NCI-H2227 (cell line): Measurements from ENCODE around the gene TGFBR3.

ENCODE experiments used
- DNase-seq: peaks from one replicate; lab custom pipeline; 2025; ENCODE audit not compliant: unreplicated experiment; lab: John Stamatoyannopoulos, UW

Gene TGFBR3

DNA sequence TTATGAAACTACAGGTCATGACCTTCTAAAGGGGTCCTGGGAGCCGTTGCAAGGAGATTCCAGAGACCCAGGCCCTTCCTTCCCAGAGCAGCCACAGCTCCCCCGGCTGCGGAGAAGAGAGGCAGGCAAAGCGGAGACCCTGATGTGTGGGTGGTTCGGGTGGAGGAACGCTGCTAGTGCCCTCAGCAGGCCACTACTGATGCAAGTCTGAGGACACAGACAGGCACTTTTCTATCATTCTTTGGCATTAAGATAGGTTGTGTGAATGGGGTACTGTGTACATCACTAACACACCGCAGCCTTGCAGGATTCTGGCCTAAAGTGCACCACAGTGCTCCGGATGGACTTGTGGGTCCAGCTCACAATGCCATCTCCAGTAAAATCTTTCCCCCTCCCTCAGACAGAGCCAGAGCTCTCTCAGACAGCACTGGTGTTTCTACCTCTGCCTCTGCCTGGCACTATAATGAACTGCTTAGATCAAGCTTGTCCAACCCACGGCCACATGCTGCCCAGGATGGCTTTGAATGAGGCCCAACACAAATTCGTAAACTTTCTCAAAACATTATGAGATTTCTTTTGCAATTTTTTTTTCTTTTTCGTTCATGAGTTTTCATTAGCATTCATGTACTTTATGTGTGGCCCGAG, 121.4 kb downstream of the TGFBR3 start:
- no peak for DNase-seq

DNA sequence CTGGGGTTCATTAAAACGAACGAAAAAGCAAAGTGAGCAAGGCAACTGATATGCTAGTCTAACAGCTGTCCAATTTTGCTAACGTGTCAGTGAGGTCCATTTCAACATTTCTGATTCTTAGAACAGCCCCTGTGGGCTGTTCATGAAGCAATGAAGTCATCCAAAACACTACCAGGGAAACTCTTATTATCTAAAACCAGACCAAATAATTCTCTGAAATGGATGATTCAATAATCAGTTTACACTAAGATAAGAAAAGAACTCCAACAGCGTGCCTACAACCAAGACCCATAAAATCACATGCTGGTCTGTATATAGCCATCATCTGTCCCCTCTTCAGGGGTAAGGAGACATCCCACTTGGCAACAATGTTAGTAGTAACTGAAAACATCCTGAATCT, 122.7 kb downstream of the TGFBR3 start:
- no peak for DNase-seq

DNA sequence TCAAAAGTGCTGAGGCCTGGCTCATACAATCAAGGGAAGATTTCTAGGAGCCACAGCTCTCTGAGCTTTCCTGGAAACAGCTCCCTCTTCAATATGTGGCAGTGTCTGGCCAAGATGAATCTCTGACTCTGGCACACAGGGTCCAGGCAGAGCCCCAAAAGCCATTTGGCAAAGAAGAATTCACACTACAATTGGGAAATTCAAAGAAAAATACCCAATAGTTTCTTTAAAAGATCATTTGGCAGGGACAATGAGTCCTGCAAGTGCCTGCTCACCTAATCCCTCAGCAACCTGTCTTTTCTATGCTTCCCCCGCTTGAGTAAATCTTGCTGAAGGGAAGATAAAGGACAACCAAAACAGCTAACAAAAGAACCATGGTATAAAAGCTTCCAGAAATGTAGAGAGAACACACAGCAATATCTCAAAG, 124.6 kb downstream of the TGFBR3 start:
- DNase-seq = no peak

DNA sequence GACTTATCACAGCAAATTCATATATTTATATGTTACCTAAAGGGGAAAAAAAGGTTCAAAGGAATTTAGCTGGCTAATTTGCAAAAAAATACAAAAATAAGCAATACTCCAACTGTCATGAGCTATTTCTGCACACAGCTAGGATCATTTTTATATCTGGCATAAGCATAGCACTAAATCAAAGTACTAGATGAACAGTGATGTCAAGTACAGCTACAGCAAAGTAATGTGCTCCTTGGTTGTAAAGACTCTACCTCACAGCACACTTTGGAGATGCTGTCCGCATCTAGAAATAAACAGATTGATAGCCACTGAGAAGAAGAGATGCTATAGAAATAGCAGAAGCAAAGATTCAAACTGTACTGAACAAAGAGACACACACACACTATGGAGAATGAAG, 125.4 kb downstream of the TGFBR3 start:
- DNase-seq = no peak

DNA sequence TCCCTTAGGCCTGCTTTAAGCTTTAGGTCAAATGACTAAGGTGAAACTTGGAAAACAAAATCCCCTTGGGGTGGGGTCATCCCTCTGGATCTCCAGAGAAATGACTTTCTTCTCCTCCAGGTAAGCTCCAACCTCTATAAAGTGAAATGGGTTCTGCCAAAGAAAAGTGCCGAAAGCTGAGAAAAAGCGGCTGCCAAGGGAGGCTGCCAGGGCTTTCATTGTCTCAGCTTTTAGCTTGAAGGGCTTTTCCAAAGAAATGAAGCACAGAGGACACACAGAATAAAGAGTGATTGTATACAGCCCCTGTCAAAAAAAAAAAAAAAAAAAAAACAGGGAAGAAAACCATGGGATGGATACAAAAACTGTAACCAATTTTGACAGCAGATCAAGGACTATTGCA, 126.9 kb downstream of the TGFBR3 start:
- no peak for DNase-seq

DNA sequence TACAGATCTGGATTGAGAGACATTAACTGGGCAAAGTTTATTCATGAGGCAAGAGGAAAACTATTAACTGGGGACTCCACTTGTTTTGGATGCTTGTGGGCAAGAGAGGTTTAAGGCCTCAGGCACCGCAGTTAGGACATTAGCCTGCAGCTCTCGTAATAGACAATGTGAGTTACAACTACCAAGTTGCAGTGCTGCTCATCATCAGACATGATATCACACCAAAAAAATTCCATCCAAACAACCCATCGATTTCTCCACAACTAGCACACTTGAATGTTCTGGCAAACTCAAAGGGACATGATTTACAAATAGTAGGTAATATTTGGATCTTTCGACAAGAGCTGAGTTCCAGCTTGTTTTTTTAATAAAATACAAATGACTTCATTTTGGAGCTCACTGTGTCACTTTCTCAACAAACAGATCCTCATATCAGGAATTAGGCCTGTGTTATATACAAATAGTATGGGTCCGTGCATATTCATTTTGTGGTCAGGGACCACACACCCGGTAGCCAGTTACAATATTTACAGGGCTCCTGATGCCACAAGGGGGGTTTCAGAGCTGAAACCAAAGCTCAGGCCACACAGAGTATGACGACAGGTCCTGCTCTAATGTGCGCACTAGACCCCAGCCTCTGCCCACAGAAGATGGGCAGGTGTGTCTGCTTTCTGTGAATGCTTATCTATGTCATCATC, 128.0 kb downstream of the TGFBR3 start:
- no peak for DNase-seq

DNA sequence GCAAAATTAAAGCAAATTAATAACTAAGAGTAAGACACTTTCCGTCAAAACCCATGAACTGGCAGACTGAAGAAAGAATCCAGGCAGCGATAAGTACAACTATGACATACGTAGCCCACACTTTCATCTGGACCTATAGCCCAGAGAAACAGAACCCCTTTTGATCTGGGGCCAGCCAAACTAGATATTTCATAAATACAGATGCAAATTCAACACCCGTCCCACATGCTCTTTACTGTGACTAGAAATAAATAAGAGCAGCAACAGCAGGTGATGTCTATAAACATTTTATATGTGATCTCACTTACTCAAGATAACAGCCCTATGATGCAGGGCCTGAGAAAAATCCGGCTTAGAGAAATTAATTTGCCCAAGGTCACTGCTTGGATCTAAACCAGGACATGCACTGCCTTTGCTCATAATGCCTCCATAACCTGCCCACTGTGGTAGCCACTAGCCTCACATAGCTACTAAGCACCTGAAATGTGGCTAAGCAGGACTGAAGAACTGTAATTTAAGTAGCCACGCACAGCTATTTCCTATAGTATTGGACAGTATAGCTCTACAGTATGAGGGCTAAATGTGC, 130.2 kb downstream of the TGFBR3 start:
- no peak for DNase-seq

DNA sequence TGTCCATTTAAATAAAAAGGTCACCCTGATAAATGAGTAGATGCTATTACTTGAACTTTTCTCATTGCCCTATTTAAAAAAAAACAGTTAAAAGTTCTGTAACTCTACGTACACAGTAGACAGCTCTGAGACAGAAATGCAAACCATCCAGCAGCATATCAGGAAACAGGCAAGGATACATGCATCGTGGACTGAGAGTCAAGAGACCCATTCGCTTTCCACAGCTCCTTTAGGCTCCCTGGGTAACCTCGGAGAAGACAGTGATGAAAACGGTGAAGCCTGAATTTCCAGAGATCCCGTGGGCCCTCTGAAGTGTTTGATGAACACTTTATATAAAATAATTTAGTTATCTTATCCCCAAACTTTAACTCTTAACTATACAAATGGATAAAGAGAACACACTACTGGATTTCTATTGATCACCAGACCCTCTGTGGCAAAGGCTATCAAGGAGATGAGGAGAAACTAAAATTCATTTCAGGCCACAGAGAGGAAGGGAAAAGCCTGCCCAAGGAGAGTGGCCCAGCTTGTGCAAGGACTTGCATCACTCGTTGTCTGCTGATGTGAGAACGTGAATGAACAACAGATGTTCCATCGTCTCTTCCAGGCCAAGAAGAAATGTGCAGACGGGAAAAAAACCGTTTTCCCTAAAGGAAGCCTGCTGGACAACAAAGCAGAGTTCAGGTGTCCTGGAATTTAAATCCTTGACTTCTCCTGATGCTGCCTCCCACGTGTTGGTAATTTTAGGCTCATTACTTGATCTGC, 131.0 kb downstream of the TGFBR3 start:
- no peak for DNase-seq

DNA sequence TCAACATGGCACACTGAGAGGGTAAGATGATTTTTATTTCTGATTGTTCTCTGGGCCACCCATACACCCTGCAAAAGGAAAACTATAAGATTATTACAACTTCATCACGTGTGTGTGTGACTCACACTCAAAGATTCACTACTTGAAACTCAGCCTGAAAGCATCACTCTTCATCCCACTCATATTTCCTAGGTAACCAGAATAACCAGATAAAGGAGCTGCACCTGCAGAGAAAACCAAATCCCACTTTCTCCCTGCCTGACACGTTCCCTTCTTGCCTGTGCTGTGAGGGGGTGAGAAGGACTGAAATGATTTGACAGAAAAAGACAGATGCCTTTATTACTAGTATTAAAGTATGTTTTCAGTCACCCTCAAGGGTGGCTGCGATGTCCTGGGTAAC, 131.6 kb downstream of the TGFBR3 start:
- DNase-seq = no peak

DNA sequence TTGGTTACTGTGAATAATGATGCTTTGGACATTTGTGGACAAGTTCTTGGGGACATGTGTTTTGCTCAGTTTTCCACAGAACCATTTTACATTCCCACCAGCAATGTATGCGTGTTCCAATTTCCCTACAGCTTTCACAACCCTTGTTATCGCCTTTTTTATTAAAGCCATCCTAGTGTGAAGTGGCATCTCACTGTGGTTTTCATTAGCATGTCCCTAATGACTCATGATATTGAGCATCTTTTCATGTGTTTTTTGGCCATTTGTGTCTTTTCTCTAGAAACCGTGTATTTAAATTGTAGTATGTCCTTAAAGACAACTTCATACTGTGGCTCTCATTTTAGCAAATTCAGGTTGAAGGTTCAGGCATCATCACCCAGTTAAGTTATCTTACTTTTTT, 132.1 kb downstream of the TGFBR3 start:
- DNase-seq = no peak

DNA sequence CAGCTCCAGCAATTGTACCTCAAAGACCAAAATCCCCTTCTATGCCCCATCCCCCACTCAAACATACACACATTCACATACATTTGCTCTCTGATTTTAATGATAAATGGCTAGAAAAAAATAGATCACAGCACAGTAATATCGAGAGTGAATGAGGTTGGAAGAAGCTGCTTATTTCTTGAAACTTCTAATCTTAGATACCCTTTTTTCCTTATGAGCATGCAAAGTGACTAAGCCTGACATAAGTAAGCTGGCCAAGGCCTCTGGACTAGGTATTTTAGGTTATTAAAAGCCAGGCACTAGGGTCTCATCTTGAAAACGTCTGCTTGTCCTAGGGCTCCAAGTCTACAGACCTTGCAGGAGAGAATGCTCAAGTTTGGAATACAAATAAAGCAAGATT, 133.6 kb downstream of the TGFBR3 start:
- DNase-seq = no peak

DNA sequence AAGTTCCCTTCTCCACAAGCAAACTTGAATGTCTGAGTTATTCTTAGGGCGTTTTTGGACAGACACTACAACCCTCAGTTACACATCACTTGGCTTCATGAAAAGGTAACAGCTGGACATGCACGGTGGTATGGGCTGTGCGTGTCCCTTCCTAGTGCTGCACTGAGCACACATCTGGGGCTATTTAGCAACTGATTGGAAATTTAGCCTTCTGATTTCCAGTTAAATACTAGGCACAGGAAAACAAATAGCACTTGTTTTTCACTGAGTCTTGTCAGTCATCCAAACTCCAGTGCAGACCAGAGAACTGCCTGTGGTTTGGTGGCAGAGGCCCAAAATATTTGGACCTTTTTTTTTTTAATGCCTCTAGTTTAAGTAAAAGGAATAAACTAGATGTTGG, 134.7 kb downstream of the TGFBR3 start:
- DNase-seq = no peak

DNA sequence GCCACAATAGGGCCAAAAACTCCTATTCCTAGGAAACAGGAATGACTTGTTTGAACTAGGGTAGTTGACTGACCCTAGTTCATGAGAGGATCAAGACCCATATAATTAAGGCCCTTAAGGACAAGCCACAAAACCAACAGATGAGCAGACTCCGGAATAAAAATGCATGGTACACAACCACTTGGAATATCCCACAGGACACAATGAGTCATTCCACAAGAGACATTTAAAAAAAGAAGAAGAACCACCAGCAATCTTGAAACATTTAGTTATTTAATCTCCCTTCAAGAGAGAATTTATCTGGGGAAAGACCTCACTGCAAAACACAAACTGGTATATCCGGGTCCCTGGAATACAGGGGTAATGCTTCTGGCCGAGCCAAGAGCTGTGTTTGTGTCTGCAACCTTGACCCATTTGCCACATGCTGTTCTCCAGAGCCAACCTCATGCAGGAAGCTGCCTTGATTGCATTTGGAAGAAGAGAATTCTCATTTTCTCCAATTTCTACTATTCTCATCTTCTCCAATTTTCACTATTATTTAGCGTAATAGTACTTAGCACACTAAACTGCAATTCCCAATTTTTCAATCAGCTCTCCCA, 135.5 kb downstream of the TGFBR3 start:
- no peak for DNase-seq

DNA sequence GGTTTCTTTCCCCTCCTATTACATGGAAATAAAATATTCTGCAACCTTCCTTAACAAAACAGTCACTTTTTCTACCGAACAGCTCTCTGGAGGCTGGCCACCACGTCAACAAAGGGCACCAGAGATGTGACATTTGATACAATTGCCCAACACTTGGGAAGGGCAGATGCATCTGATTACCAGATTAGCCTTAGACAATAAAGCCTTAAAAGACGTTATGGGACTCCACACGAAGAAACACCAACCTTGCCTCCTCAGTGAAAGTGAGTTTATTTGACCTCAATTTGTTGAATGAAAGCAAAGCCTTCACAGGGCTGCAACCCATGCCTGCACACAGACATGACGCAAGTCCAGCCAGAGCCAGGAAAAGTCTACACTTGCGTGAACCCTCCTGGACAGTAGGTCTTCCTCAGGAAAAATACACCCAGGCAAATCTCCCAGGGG, 136.1 kb downstream of the TGFBR3 start:
- no peak for DNase-seq

DNA sequence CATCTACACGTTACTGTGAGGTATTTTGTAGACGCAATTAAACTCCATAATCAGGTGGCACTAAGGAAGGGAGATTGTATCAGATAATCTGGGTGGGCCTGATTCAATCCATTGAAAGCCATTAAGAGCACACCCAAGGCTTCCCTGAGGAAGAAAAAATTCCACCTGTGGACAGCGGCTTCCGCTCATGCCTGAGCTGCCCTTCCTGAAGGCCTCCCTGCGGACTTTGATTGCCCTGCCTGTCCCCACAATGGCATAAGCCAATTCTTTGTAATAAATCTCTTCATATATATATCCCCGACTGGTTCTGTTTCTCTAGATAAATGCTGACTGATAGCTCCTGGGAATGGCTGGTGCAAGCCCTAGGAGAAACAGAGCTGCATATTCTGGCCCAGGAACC, 138.3 kb downstream of the TGFBR3 start:
- no peak for DNase-seq

DNA sequence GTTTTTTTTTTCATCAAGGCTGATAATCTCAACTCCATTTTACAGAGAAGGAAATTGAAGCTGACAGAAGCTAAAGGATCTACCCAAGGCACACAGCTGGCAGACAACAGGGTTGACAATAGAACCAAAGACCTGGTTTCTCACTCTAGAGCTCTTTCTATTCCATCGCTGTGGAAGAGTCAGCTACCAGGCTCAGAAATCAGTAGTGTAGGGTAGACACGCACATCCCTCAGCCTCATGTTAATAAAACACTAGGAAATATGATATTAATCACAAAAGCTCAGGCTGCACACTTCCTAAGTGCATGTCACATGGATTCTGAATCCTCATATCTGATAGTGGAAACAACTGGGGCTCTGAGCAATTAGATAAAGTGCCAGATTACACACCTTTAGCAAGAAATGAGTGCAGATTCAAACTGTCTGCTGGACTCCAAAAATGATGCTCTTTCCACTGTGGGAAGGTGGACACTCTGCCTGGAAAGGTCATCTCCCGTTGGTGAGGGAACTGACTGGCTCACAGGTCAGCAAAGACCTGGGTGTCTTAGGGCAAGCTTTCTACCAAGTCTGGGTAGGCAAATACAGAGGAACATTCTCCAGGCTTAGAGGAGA, 139.1 kb downstream of the TGFBR3 start:
- DNase-seq = no peak

DNA sequence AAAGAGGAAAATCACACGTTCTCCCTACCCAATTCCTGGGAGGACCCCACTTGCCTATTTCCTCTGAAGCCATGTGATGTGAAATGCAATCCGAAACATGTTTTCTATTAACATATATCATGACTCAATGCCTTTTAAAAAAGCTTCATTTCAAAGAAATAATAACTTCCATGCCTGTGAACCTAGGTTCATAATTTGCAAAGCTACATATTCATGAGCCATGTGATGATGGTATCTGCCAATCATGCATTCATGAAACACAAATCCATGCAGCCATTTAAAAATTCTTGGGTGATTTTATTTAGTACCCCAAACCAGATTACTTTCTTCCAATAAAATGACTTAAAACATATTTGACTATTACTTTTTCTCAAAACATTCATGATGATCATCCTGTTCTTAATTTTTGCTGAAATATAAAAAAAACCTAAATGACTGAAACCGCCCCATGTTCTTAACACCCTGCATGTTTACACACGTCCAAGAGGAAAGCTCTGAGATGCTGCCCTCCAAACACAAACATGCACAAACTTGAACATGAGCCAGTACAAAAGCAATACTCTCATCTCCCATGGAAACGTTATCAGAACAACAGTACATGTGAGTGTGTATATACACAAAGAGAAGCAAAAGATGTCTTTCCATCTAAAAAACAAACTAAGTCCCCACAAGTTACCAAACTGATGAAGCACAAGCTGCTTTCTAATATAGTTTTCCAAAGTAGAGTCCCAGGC, 140.1 kb downstream of the TGFBR3 start:
- no peak for DNase-seq

DNA sequence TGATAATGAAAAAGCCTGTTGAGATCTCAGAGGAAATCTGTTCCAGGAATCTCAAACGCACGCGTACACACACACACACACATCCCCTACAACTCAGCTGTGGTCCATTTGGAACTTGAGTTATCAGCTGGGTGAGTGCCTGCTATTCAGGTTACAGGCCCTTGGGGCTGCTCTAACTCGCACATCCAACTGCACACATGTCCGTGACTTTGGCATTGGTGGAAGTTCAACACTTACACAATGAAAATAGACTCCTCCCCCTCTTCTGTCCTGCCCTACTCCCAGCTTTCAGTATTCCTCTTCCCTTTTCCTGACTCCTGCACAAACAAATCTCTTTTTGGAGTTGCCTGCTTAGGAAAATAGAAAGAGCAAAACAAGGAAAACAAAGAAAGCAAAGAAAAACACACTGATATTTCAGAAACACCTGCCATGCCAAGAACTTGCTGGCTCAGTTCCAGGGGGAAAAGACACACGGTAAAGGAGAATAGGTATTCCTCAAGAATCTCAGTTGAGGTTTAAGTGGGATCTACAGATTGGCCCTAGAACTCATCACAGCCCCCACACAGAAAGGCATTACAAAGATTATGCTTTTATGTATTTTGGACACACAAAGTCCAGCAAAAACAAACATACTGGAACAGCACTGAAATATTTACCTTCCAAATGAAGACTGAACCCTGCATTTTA, 140.9 kb downstream of the TGFBR3 start:
- DNase-seq = no peak

DNA sequence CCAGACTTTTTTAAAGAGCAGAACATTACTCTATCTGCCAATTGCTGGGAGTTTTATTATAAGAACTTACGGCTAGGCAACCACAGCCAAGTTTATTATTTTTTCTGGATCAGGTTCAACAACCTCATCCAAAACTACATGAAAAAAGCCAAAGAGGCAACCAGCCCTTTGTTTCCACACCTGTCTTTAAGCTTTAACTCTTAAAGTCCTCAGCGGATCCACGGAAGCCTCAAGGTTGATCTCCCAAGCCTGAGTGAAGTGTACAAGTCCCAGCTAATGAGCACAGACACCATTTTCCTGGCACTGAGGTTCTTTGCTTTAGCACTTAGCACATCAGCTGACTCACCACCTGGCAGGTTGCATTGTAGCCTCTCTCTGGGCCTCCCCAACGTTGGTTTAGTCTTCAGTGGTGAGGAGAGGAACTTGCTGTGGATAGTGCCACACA, 143.1 kb downstream of the TGFBR3 start:
- DNase-seq = no peak

DNA sequence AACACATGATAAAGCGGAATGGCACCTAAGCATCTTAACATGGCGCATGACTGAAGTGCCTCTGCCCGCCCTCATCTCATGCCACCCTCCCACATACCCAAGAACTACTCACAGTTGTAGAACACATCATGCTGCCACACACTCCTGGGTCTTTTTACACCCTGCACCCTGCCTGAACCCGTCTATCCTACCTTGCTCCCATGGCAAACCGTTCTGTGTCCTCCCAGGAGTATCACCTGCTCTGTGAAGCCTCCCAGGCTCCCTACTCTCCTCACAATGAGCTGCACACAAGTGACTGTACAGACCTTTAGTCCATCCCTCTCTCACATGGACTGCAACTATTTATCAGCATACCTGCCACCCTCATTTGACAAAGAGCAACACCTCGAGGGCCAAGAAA, 144.0 kb downstream of the TGFBR3 start:
- no peak for DNase-seq
